H9 (cell line): ENCODE data around the gene PLEKHM3. TPM values are rescaled to one million over a fixed set of nuclear protein-coding genes. Genes with fewer than 3 reads are reported as not detected.

Source experiments
- DNase-seq: peaks from one replicate; pipeline ENCODE4 v3.0.0-alpha.2; 2017
- H2AFZ ChIP-seq: one replicate; pipeline ENCODE4 v1.6.1; 2013; ENCODE audit warnings: mild to moderate bottlenecking, low read length, control low read depth, moderate library complexity
- H2AK5ac ChIP-seq: 2 replicates; pipeline ENCODE4 v1.6.1; 2013; ENCODE audit warnings: low read length, control low read depth, mixed read lengths; ENCODE audit not compliant: insufficient read length
- H2BK120ac ChIP-seq: one replicate; pipeline ENCODE4 v1.6.1; 2013; ENCODE audit warnings: low read depth, mild to moderate bottlenecking, low read length, control low read depth, inconsistent platforms; ENCODE audit not compliant: poor library complexity, severe bottlenecking
- H2BK12ac ChIP-seq: 2 replicates; pipeline ENCODE4 v1.6.1; 2013; ENCODE audit warnings: low read length, control low read depth, mixed read lengths, low read depth; ENCODE audit not compliant: insufficient read length
- H2BK15ac ChIP-seq: 2 replicates; pipeline ENCODE4 v1.6.1; 2013; ENCODE audit warnings: low read depth, low read length, control low read depth
- H2BK20ac ChIP-seq: one replicate; pipeline ENCODE4 v1.6.1; 2013; ENCODE audit warnings: low read depth, mild to moderate bottlenecking, low read length, control low read depth, inconsistent platforms; ENCODE audit not compliant: poor library complexity, severe bottlenecking
- H2BK5ac ChIP-seq: 2 replicates; pipeline ENCODE4 v1.6.1; 2013; ENCODE audit warnings: low read length, control low read depth, mixed read lengths; ENCODE audit not compliant: insufficient read length
- H3K14ac ChIP-seq: 2 replicates; pipeline ENCODE4 v1.6.1; 2013; ENCODE audit warnings: low read length, control low read depth; ENCODE audit not compliant: insufficient read depth
- H3K18ac ChIP-seq: 2 replicates; pipeline ENCODE4 v1.6.1; 2013; ENCODE audit warnings: low read depth, mild to moderate bottlenecking, mixed read lengths, low read length, control low read depth; ENCODE audit not compliant: insufficient read length
- H3K23ac ChIP-seq: 2 replicates; pipeline ENCODE4 v1.6.1; 2013; ENCODE audit warnings: low read length, control low read depth, mixed read lengths, low read depth; ENCODE audit not compliant: insufficient read length
- H3K23me2 ChIP-seq: 2 replicates; pipeline ENCODE4 v1.6.1; 2013; ENCODE audit warnings: low read depth, mild to moderate bottlenecking, mixed read lengths, low read length, control low read depth; ENCODE audit not compliant: insufficient read length, poor library complexity, severe bottlenecking
- H3K27ac ChIP-seq: 2 replicates; pipeline ENCODE4 v1.5.1; 2013; ENCODE audit warnings: low read length, control low read depth, mixed read lengths, low read depth; ENCODE audit not compliant: insufficient read length
- H3K27me3 ChIP-seq: 2 replicates; pipeline ENCODE4 v1.6.1; 2013; ENCODE audit warnings: low read length, control low read depth, inconsistent platforms; ENCODE audit not compliant: insufficient read depth
- H3K4ac ChIP-seq: 2 replicates; pipeline ENCODE4 v1.6.1; 2013; ENCODE audit warnings: low read depth, mild to moderate bottlenecking, control low read depth, inconsistent platforms, low read length, moderate library complexity
- H3K4me1 ChIP-seq: 2 replicates; pipeline ENCODE4 v1.6.1; 2013; ENCODE audit warnings: low read length, control low read depth, inconsistent platforms; ENCODE audit not compliant: insufficient read depth
- H3K4me2 ChIP-seq: 2 replicates; pipeline ENCODE4 v1.6.1; 2013; ENCODE audit warnings: low read length, control low read depth, mixed read lengths; ENCODE audit not compliant: insufficient read length, insufficient read depth
- H3K56ac ChIP-seq: 2 replicates; pipeline ENCODE4 v1.6.1; 2013; ENCODE audit warnings: low read depth, mild to moderate bottlenecking, mixed read lengths, low read length, control low read depth; ENCODE audit not compliant: insufficient read length
- H3K79me1 ChIP-seq: 2 replicates; pipeline ENCODE4 v1.6.1; 2013; ENCODE audit warnings: low read depth, mild to moderate bottlenecking, moderate library complexity, low read length, control low read depth, inconsistent platforms; ENCODE audit not compliant: insufficient read depth, poor library complexity, severe bottlenecking
- H3K79me2 ChIP-seq: 2 replicates; pipeline ENCODE4 v1.6.1; 2013; ENCODE audit warnings: low read length, control low read depth, inconsistent platforms; ENCODE audit not compliant: insufficient read depth
- H3K9ac ChIP-seq: 2 replicates; pipeline ENCODE4 v1.6.1; 2013; ENCODE audit warnings: low read length, control low read depth, mixed read lengths; ENCODE audit not compliant: insufficient read length; ENCODE audit errors: extremely low read depth
- H3K9me3 ChIP-seq: one replicate; pipeline ENCODE4 v1.6.1; 2013; ENCODE audit warnings: low read depth, low read length, inconsistent platforms; ENCODE audit not compliant: control insufficient read depth
- H3T11ph ChIP-seq: one replicate; pipeline ENCODE4 v1.6.1; 2013; ENCODE audit warnings: mild to moderate bottlenecking, low read length, control low read depth, inconsistent platforms
- H4K20me1 ChIP-seq: one replicate; pipeline ENCODE4 v1.6.1; 2013; ENCODE audit not compliant: control insufficient read depth, insufficient read length, insufficient read depth
- H4K5ac ChIP-seq: 2 replicates; pipeline ENCODE4 v1.6.1; 2013; ENCODE audit warnings: low read depth, mild to moderate bottlenecking, mixed read lengths, low read length, control low read depth; ENCODE audit not compliant: insufficient read length
- H4K8ac ChIP-seq: replicated peaks from 2 replicates; pipeline ENCODE4 v1.6.1; 2013; ENCODE audit warnings: low read length, control low read depth, mixed read lengths, low read depth; ENCODE audit not compliant: insufficient read length
- H4K91ac ChIP-seq: 2 replicates; pipeline ENCODE4 v1.6.1; 2013; ENCODE audit warnings: low read depth, mild to moderate bottlenecking, moderate library complexity, mixed read lengths, low read length, control low read depth; ENCODE audit not compliant: insufficient read length
- H3K27ac Mint-ChIP-seq, 3 experiments: 2 replicates in 2 of 3; 3 replicates in 1 of 3; pipeline ENCODE4 v1.8.0; 2020 to 2021; ENCODE audit warnings: mixed read lengths in 3 of 3, mild to moderate bottlenecking in 1 of 3, moderate library complexity in 1 of 3
- H3K27me3 Mint-ChIP-seq: 2 replicates; pipeline ENCODE4 v1.8.0; 2021; ENCODE audit warnings: low read depth, mild to moderate bottlenecking, moderate library complexity, mixed read lengths
- H3K36me3 Mint-ChIP-seq, 3 experiments: 2 replicates in 2 of 3; 3 replicates in 1 of 3; pipeline ENCODE4 v1.8.0; 2020 to 2021; ENCODE audit warnings: low read depth in 3 of 3, mixed read lengths in 3 of 3; ENCODE audit not compliant: insufficient read depth in 1 of 3
- H3K4me1 Mint-ChIP-seq, 2 experiments: 2 replicates each; pipeline ENCODE4 v1.8.0; 2020; ENCODE audit warnings: mixed read lengths in 2 of 2
- H3K4me3 Mint-ChIP-seq, 2 experiments: 2 replicates in 1 of 2; 3 replicates in 1 of 2; pipeline ENCODE4 v1.8.0; 2020 to 2021; ENCODE audit warnings: mild to moderate bottlenecking in 2 of 2, mixed read lengths in 2 of 2, moderate library complexity in 1 of 2
- H3K9me3 Mint-ChIP-seq, 2 experiments: 2 replicates in 1 of 2; 3 replicates in 1 of 2; pipeline ENCODE4 v1.8.0; 2020; ENCODE audit warnings: mild to moderate bottlenecking in 2 of 2, mixed read lengths in 2 of 2, moderate library complexity in 1 of 2
- CTCF ChIP-seq: fragments of 200-600 bp; sonication (generic); conservative IDR thresholded peaks from 3 replicates; pipeline ENCODE4 v1.8.0; 2021; ENCODE audit warnings: antibody characterized with exemption, mild to moderate bottlenecking
- WGBS: extraction: QIAGEN DNeasy Blood & Tissue Kit; methylation state at CpG from one replicate; pipeline ENCODE4 v1.1.7; 2013; ENCODE audit warnings: missing lambda C conversion rate, low lambda C conversion rate, mixed read lengths; ENCODE audit not compliant: insufficient read length; ENCODE audit errors: extremely low coverage; 5-methylcytosine and 5-hydroxymethylcytosine counted together
- total RNA-seq: library from RNA; stranded (reverse); gene quantifications from 2 replicates; pipeline ENCODE4 v1.2.1, GENCODE V29; 2021

Gene PLEKHM3
- total RNA-seq, 1 experiment from 2014 or later = 7.5 TPM

GRCh38 chr2:207938415-207938814 is 86.9 kb downstream of the PLEKHM3 start:
- no peaks in the 10 kb centered on the region for H3K23me2 ChIP-seq
- no CpG with 5 or more reads among the region's 4 CpGs for WGBS
- H3K27me3 Mint-ChIP-seq = no peaks in the 10 kb centered on the region

More at GRCh38 chr2:207938415-207938814, 86.9 kb downstream of the PLEKHM3 start:
- Histone ChIP-seq H3T11ph (no peak overlapping the region), H3K9ac (no peak overlapping the region), H3K79me1 (no peaks in the 10 kb centered on the region), H3K56ac (no peak overlapping the region), H3K9me3 (no peaks in the 10 kb centered on the region), H2BK20ac (no peak overlapping the region), H2BK5ac (no peak overlapping the region), H4K91ac (no peak overlapping the region), H2BK12ac (no peak overlapping the region), H4K8ac (no peak overlapping the region), H3K14ac (no peak overlapping the region), H3K27me3 (no peaks in the 10 kb centered on the region), H3K4ac (no peak overlapping the region), H3K79me2 (no peaks in the 10 kb centered on the region), H2BK15ac (no peak overlapping the region), H2AK5ac (no peak overlapping the region), H4K20me1 (no peaks in the 10 kb centered on the region), H3K27ac (no peak overlapping the region), H3K23ac (no peak overlapping the region), H2AFZ (no peak overlapping the region), H3K4me2 (no peak overlapping the region), H4K5ac (no peak overlapping the region), H2BK120ac (no peak overlapping the region), H3K18ac (no peak overlapping the region), H3K4me1 (peaks cover 5% of the 10 kb centered on the region; the same call in 1 of the 2 replicates)
- no peak for TF ChIP-seq CTCF
- Mint-ChIP-seq H3K9me3 (no peaks in the 10 kb centered on the region), H3K4me1 (peaks cover 36 to 37% of the 10 kb centered on the region in 2 experiments), H3K36me3 (no peaks in the 10 kb centered on the region), H3K27ac (no peak overlapping the region), H3K4me3 (no peak overlapping the region)
- no peak for DNase-seq
